ENCODE data around the gene LRRC23.

GRCh38 chr12:6925239-6925539 lies 20.6 kb downstream of the LRRC23 start:
- TF ChIP-seq CTCF (conservative IDR thresholded peaks at IDR 0.05 in 1 of 2, IDR thresholded peaks at IDR 0.05 in 1 of 2; ENCODE audit: extremely low read depth in 1 of 2, insufficient read depth in 1 of 2, low read depth in 1 of 2, low read length in 2 of 2) (no peak), EZH2 (IDR thresholded peaks at IDR 0.05; ENCODE audit: borderline replicate concordance, low read length) (no peak)
